Stimulated activated CD8-positive, alpha-beta memory T cell treated with anti-CD3 and anti-CD28 coated beads, Interleukin-15, amount 100 ng/mL, for 24 hours (primary cell): ENCODE results near the gene RAD9B.
"Not testable (repeated sequence)": the region's sequence is repeated elsewhere in the genome, so short reads cannot be mapped to it uniquely, and the experiment has no call there.

Experiments
- DNase-seq: peaks from one replicate; pipeline ENCODE4 v3.0.0-alpha.2; 2020; ENCODE audit warnings: low read depth

RAD9B gene

GRCh38 chr12:110501752-110502738 lies at the start of gene RAD9B, which contains the start of gene VPS29:
TSS of gene RAD9B (plus strand) at chr12:110502331. CDS start at chr12:110502338, 7 bp downstream.
TSS of gene VPS29 (minus strand) at chr12:110502111. CDS start at chr12:110502051, 60 bp downstream.
- DNase-seq: peak; percentile 94

- DNase-seq: no peak
Measured at GRCh38 chr12:110453569-110454296, 48.4 kb upstream of the RAD9B start.

- no peak for DNase-seq
Measured at GRCh38 chr12:110458756-110459155, 43.4 kb upstream of the RAD9B start.

GRCh38 chr12:110461189-110461588 lies 40.9 kb upstream of the RAD9B start:
- not testable (repeated sequence) for DNase-seq

- DNase-seq: no peak
Measured at GRCh38 chr12:110465024-110465423, 37.1 kb upstream of the RAD9B start.

GRCh38 chr12:110465765-110466164 lies 36.4 kb upstream of the RAD9B start:
- DNase-seq: not testable (repeated sequence)

GRCh38 chr12:110466791-110467190 lies 35.3 kb upstream of the RAD9B start:
- DNase-seq: no peak

GRCh38 chr12:110467847-110468213 lies 34.3 kb upstream of the RAD9B start:
- DNase-seq: no peak

- DNase-seq: peak; percentile 77
Measured at GRCh38 chr12:110468214-110469048, 33.7 kb upstream of the RAD9B start, which contains the start of the genes FAM216A and GPN3. TSS of gene FAM216A (plus strand) at chr12:110468845. CDS start at chr12:110468876, 31 bp downstream. TSS of gene GPN3 (minus strand) at chr12:110468257. CDS start at chr12:110468203, 54 bp downstream.

- no peak for DNase-seq
Measured at GRCh38 chr12:110475426-110475825, 26.7 kb upstream of the RAD9B start.

- no peak for DNase-seq
Measured at GRCh38 chr12:110498984-110499706, 3.0 kb upstream of the RAD9B start.

GRCh38 chr12:110501399-110501751 lies 756 bp upstream of the RAD9B start:
- DNase-seq: no peak

GRCh38 chr12:110503432-110503831 lies 1.3 kb downstream of the RAD9B start:
- no peak for DNase-seq

- no peak for DNase-seq
Measured at GRCh38 chr12:110505332-110505731, 3.2 kb downstream of the RAD9B start.

- no peak for DNase-seq
Measured at GRCh38 chr12:110508071-110508586, 6.0 kb downstream of the RAD9B start.

GRCh38 chr12:110513842-110514241 lies 11.7 kb downstream of the RAD9B start:
- DNase-seq: no peak

- DNase-seq: no peak
Measured at GRCh38 chr12:110514363-110514762, 12.2 kb downstream of the RAD9B start.

GRCh38 chr12:110516995-110517394 lies 14.9 kb downstream of the RAD9B start:
- DNase-seq: no peak

GRCh38 chr12:110518014-110518413 lies 15.9 kb downstream of the RAD9B start:
- not testable (repeated sequence) for DNase-seq

- DNase-seq: not testable (repeated sequence)
Measured at GRCh38 chr12:110520876-110521712, 19.0 kb downstream of the RAD9B start.
